Activated CD4-positive, alpha-beta T cell treated with anti-CD3 and anti-CD28 coated beads, Interleukin-2, amount 50 U/mL, for 4 hours (primary cell): ENCODE measurements around the gene WDR35.
"Not testable (repeated sequence)": the region's sequence is repeated elsewhere in the genome, so short reads cannot be mapped to it uniquely, and the experiment has no call there.

Experiments
- DNase-seq, 2 experiments: peaks; one replicate each; pipeline ENCODE4 v3.0.0-alpha.2; 2020

The WDR35 gene

DNA sequence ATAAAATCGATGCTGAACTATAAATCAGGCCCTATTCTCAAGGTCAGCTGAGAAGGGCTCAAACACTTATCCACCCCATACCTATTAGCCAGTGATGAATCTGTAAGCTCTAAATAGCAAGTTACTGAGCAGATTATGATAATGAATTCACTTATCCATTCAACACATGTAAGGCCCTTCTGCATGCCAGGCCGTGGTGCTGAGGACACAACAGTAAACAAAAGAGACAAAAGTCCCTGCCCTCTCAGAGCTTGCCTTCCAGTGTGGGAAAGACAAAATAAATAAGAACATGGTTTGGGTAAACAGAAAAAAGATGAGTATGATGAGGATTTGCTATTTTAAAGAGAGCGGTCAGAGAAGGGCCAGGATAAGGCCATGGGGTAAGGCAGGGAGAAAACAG is 99.8 kb downstream of the WDR35 start:
- DNase-seq: no peak

DNA sequence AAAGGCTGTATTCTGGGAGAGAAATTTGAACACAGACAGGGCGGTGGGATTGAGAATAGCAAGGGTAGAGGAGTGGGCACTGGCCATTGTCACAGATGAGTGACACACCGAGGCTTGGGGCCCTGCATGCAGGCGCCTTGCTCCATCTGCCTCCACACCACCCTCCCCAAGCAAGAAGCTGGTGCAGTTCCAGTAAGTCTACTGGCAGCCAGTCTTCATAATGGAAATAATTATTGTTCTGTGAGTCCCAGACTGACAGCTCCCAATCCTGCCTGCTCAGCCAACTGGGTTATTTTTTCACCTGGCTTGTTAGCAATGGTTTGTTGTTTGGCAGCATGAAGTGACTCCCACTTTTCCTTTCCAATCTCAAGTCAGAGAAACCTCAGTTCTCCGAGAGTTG is 101.1 kb downstream of the WDR35 start:
- DNase-seq: no peak

DNA sequence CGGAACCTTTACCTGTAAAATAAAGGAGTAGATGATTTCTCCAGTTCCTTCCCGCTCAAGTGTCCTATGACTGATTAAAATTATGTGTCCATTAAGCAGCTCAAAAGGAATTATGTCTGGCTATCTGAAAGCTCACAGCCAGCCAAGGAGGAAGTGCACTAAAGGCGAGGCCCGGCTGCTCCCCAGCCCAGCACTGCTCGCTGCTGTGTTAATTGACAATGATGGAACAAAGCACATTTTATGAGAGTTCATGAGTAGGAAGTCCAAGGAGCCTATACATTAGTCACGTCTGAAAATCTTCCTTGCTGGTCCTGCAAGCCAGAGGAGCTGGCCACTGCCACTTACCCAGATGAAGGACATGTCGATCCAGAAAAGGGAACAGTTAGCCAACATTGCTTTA is 102.4 kb downstream of the WDR35 start:
- no peak for DNase-seq

DNA sequence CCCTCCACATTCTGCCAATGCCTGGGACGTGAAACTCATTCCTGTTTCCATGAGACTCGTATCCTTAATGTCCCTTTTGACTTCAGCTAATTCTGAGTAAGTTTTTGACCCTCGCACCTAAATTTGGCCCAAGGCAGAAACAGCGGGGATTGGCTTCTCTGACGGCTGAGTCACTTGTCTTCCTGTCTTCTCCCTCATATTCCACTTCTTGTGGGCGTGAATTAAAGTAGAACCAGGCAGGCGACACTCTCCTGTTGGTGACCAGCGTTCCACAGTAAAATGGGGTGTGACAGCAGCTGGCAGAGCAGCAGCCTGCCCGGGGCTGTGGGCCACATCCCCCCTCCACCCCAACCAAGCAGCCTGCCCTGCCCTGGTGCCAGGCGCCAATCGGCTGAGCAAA is 103.6 kb downstream of the WDR35 start:
- DNase-seq: no peak

DNA sequence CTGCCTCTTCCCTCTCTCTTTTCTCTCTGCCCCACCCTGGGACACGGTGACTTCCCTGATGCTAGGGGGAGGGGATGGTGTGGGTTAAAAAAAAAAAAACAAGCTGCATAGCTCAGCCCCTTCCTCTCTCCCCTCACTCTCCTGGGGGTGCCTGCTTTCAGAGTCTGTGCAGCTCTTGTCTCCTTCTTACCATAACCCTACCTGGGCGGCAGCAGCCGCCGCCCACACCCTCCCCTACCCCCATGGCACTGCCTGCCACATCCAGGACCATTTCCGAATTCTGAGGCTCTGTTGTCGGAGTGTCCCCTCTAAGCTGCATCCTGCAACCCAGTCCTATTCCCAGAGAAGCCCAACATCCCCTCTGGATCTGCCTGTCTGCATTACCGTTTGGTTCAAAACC is 104.1 kb downstream of the WDR35 start:
- DNase-seq: no peak

DNA sequence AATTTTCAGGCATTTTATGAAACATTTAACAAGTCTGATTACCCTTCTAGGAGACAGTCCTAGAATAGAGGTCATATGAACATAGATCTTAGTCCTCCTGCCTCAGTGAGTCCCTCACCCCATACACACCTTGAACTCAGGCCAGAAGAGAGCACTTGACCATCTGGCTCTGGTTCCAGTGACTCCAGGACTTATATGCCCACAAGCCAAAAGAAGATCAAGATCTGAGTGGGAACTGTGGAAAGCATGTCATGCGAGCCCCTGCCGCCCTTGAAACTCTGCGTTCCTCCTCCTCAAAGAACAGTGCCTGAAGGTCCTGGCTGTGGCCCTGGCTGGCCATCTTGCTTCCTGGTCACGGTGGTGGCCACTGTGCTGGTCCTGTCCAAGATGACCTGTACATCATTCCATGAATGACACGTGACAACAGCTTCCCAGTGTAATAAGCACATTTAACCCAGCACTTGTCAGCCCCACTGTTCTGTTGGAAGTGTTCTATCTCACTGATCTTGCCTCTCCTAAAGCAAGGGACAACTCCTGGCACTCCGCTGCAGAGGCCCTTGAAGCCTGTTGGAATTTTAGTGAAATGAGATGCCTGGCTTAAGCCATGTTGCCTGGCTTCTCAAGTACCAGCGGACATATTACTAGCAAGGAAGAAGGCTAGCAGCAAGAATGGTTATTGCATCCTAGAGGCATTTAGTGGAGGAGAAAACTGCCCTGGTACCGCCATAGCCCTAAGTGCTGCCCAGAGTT is 105.8 kb downstream of the WDR35 start:
- no peak for DNase-seq

DNA sequence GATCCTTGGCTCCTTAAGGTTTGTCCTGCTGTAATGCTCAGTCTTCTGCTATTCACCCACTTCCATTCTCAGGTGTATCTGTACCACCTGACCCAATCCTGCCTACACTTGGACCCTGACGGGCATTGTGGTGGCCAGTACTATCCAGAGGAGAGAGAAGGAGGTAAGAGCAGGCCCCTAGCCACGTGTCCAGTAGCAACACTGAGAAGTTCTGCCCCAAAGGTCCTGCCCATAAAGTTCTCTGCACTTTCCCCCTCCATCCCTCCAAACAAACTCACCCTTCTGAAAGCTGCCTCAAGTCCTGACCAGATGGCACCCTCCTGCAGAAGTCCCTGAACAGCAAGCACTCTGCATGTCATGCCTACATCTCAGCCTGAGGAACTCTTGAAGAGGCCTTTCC is 106.4 kb downstream of the WDR35 start:
- no peak for DNase-seq

DNA sequence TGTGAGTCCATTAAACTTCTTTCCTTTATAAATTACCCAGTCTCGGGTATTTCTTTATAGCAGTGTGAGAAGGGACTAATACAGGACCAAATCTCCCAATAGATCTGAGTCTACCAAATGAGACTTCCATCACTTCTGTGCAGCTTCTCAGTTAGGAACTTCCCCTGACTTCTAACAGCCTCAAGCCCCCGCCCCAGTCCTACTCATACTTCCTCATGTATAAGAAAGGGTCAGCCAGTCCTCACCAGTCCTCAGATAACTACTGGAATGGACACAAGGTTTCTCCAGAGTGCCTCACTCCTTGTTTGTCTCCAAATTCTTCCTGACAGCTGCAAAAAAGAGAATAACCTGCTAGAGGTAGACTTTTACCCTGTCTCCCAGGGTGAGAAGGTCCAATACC is 107.6 kb downstream of the WDR35 start:
- DNase-seq: no peak

DNA sequence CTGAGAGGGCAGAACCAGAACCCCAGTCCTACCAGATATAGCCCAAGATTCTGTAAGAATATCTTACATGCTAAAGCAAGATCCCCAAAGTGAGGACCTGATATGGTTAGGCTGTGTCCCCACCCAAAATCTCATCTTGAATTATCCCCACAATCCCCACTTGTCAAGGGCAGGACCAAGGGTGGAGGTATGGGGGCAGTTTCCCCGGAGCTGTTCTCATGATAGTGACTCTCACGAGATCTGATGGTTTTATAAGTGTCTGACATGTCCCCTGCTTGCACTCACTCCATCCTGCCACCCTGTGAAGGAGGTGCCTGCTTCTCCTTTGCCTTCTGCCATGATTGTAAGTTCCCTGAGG is 108.0 kb downstream of the WDR35 start:
- no peak for DNase-seq

DNA sequence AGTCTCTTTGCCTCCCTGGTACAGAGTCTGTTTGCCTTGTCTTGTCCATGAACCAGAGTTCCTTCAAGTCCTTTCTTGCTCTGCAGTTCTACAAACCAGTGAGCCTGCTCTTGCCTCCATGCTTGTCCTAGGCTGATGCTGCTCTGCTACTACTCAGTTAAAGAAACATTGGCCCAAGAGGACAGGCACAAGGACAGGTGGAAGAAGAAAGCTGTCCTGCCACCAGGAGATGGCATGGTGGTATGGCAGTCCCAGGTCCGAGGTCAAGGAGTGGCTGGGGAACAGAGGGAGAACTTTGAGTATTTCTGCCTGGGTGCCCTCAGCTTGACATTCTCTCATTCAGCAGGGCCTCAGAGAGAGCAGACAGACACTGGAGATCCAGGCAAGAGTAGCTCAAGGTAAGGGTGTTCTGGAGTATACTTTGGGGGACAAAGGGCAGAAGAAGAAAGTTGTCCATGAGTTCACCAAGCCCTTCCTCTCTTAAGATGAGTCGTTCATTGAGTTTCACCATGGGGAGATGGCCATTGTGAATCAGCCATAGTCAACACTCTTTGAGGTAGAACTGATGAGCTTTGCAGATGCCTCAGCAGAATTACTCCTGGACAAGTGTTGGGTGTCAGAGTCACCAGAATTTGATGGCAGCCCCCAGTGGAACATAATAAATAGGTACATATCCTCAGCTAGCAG is 108.5 kb downstream of the WDR35 start:
- DNase-seq: no peak

DNA sequence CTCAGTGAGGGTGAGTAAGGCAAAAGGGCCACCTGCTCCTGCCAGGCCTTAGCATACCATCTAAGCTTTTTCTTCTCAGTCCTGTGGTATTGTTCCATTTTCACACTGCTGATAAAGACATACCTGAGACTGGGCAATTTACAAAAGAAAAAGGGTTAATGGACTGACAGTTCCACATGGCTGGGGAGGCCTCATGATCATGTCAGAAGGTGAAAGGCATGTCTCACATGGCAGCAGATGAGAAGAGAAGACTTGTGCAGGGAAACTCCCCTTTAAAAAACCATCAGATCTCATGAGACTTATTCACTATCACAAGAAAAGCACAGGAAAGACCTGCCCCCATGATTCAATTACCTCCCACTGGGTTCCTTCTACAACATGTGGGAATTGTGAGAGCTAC is 109.7 kb downstream of the WDR35 start:
- DNase-seq: not testable (repeated sequence)

DNA sequence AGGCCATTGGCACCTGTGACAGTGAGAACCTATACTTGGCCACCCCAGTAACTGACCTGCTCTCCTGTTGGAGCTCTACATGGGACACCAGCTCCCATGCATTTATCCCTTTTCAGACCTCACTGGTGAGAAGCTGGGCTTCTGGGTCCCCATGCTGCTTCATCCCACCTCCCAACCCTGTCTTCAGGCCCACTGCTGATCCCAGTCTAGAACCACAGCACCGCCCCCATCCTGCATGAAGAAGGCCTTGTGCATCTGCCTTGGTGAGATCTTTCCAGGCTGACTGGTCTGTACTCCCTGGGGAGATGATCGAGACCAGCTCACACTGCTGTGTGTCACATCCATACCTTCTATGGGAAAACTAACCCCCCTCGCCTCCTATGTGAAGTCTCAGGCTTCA is 110.8 kb downstream of the WDR35 start:
- no peak for DNase-seq

DNA sequence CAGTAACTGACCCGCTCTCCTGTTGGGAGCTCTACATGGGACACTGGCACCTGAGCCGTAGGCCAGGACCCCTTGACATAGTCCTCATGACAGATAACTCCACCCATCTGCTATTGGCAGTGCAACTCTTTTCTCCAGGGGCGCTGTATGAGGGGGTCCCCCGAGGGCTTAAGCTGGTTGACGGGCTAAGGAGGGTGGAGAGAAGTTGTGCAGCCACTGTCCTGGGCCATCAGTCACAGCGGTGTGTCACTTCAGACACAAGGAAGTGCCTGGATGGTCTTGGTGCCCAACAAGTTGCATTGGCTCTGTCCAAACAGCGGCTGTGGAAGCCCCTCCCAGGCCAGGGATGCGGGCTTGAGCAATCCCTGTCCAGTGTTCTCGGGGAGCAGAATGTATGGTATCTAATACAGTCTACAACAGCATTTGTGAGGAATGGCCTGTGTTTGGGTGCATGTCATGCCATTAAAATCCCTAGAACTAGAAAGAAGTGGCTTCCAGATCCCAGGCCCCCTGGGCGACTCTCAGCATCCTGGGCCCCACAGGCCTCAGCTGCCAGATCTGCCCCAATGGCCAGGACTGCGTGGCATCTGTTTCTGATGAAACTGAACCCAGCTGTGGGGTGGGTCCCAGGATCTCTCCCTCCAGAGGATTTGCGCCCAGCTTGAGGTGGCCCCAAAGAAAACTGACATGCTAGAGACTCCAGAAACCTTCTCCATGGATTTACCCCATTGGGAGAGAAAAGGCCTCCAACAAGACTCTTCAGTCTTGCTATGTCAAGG is 111.4 kb downstream of the WDR35 start:
- DNase-seq: no peak

DNA sequence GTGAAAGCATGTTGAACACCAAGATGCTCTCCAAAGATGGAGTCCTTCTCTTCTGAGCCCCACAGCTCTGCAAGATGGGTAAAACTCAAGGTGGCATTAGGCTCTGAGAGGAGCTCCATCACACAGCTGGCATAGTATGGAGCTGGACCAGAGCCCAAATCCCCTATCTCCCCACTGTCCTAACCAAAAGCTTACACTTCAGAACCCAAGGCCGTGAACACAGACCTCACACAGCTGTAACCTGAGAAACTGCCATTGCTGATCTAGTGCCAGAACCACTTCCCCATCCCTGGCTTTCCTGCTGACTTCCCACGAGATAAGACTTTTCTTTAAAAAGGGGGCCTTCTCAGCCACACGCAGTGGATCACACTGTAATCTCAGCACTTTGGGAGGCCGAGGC is 113.2 kb downstream of the WDR35 start:
- DNase-seq: no peak

DNA sequence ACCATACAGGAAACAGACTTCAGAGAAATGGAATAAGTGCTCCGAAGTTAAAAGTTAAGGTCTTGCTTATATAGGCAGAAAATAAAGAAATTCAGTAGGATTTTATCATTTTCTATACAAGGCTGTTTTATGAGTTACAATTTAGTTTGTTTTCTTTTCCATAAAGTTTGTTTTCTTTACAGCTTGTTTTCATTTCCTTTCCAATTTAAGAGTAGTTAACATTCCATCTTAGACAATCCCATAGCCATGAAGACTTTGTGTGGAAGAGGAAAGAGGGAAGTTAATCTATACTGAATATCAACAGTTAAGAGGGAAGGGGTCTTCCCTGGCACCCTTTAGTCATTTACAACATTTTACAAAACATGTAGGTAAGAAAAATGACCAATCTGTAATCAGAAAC is 114.6 kb downstream of the WDR35 start:
- DNase-seq: no peak

DNA sequence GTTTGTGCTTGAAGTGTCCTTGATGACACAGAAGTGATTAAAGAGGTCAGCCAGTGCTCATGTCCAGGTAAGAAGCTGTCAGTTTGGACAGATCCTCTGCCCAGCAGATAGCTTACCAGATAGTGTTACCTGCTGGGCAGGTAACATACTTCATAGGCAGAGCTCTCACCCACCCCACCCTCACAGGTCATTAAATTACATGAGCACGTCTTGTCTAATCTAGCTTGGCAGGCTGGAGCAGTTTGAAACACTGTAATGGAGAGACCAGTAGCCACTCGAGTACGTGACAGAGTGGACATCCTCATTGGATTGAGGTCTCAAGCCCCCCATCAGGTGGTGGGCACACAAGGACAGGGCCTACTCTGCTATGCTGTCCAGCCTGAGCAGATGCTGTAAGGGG is 115.2 kb downstream of the WDR35 start:
- DNase-seq: no peak

DNA sequence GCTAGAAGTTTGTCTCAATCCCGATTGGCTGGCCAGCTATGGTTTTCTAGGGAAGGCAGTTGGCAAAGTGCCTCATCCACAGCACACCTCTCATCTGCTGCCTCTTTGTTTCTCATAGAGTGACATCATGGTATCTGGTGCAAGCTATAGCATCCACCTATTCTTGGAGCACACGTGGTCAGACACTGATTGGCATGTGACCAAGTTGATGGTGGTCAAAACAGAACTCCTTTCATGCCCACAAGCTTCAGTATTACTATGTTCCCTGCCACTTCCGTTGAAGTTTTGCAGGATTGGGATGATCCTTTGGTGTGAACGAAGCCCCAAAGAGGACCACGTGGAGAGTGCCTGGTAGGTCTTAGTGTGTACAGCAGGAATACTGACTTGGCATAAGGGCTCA is 116.9 kb downstream of the WDR35 start:
- DNase-seq: no peak

DNA sequence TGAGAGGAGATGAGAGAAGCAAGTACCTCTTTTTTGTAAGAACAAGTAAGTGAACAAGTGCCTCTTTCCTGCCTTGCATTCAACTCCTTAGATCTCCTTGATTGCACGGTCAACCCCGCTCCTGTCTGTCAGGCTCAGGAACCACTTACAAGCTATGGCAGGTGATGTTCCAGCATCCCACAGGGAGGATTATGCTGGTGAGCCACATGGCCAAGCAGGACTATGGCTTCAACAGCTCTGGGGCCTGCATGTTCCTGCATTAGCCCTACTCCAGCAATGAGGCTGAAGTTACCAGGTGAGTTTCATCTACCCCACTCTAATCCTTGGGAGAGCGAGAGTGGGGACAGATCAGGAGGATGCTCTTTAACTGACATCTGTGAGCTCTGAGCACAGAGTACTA is 117.6 kb downstream of the WDR35 start:
- no peak for DNase-seq

DNA sequence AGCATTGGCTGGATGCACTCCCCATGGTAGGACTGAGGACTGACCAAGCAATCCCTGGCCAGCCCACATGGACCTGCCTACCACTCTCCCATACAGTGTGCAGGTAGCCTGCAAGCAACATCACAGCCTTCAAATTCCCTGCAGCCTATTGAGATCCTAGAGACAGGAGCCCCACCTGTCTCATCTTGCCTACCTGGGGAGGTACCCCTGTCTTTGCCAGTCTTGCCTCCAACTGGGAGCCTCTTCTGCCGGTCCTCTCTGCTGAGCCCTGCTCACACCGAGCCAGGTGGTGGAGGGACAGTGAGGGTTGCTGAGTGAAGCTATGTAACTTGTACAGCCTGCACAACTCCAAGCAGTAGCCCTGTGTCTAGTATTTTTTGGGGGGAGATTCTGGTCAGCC is 118.1 kb downstream of the WDR35 start:
- no peak for DNase-seq

DNA sequence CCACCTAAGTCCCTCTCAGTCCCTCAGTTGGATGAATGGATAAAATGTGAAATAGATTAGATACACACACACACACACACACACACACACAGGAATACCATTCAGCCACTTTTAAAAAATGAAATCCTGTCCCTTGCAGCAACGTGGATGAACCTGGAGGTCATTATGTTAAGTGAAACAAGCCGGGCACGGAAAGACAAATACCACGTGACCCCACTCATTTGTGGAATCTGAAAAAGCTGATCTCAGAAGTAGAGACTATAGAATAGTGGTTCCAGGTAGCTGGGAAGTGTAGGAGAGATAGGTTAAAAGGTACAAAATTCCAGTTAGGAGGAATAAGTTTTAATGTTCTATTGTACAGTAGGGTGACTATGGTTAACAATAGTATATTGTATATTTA is 119.1 kb downstream of the WDR35 start:
- no peak for DNase-seq

DNA sequence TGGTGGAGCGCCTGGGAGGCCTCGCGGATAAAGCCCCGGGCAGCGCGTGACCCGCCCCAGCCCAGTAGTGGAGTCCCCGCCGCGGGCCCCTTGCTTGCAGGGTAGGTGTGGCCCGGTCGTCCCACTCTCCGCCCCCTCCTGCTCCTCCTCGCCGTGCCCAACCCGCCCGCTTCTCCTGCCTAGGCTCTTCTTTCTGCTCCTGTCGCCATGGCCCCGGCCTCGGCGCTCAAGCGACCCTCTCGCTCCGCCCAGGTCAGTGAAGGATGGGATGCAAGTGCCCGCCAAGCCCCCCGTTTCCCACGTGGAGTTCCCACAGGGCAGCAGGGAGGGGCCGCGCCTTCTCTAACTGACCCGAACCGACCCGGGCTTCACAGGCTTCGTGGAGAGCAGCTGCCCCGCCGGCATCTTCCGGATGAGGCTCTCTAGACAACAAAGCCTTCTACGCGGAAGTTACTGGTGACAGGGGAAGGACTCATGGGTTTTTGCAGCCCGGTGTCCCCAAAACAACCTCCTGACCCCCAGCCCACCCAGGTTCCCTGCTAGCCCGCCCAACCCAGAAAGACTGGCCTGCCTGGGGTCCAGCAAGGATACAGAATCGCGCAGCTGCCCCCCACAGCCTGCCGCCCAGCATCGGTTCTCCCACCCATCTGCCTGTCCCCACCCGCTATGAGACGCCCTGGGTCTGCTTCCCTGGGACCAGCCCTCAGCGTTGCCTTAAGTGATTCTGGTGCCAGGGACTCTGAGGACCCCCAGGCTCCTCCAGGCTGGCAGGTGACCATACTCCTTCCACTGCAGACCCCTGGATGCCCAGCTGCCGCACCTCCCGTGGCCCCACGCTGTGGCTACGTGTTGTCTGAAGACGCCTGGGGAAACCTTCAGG is 121.0 kb downstream of the WDR35 start:
- peak; percentile 55 to 58 for DNase-seq

DNA sequence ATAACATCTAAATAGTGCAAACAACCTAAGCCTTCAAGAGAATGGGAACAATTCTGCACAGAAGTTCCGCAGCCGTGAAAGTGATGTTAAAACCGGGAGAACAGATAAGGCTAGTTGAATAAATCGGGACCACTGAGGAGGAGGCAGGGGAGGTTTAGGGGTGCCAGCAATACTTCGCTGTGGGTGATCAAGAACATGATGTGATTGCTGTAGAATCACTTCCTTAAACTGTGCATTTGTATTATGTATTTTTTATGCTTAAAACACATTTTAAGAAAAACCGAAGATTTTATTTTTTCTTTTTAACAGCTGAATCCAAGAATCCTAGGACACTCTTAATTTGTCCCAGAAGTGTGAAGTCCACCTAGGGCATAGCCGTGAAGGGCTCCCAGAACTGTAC is 121.7 kb downstream of the WDR35 start:
- DNase-seq: no peak

DNA sequence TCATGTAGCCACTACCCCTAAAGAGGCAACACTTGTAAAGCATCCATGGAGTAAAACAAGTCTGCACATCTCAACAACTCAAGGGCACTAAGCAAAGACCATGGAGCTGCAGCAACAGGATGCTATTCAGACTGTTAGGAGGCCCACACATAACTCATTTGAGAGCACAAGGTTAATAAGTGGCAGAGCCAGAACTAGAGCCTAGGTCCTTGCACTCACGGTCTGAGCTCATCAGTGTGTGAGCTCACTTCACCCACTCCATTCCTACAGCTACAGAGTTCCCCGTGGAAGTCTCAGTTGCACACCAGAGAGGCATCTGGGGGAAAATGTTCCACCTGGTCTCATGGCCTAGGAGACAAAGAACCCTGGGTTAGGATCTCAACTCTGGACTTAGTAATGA is 123.1 kb downstream of the WDR35 start:
- DNase-seq: no peak
